ENCODE measurements around the gene COX14. TPM values are rescaled to one million over a fixed set of nuclear protein-coding genes. Genes with fewer than 3 reads are reported as not detected.

COX14 gene
- total RNA-seq, 1 experiment from 2014 or later: 31.9 TPM

DNA sequence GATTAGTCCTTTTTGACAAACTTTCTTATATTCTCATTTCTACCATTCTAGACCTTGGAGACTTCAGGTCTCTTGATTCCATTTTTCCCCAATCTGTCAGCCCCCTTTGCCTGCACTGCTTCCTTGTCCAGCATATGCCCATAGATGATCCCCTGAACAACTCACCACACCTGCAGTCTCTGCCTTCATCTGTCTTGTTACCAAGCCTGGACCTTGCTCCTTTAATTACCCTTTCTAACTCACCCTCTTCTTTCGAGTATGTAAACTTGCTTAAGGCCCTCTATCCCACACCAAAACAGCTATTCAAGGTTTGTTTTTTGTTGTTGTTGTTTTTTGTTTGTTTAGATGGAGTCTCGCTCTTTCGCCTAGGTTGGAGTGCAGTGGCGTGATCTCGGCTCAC is 9.6 kb downstream of the COX14 start:
- Histone ChIP-seq H2AFZ (ENCODE audit: low read length) (no peak overlapping the region), H3K4me1 (ENCODE audit: insufficient read depth, low read length) (no peaks in the 10 kb centered on the region), H4K8ac (replicated peaks; ENCODE audit: insufficient read length, low read depth, low read length) (no peak overlapping the region), H3K14ac (ENCODE audit: insufficient read depth, low read length) (no peak overlapping the region), H2BK120ac (ENCODE audit: low read depth, low read length, poor library complexity, severe bottlenecking) (no peak overlapping the region), H3K18ac (ENCODE audit: insufficient read length, low read depth, low read length) (no peak overlapping the region), H3K27me3 (ENCODE audit: insufficient read depth, low read length) (no peaks in the 10 kb centered on the region), H3K4me2 (ENCODE audit: insufficient read depth, insufficient read length, low read length) (no peak overlapping the region), H2BK12ac (ENCODE audit: insufficient read length, low read depth, low read length) (no peak overlapping the region), H3K9me3 (ENCODE audit: control insufficient read depth, low read depth, low read length) (no peaks in the 10 kb centered on the region), H3T11ph (ENCODE audit: low read length) (no peak overlapping the region), H4K20me1 (ENCODE audit: control insufficient read depth, insufficient read depth, insufficient read length) (no peaks in the 10 kb centered on the region), H3K9ac (ENCODE audit: extremely low read depth, insufficient read length, low read length) (no peak overlapping the region), H3K79me2 (ENCODE audit: insufficient read depth, low read length) (no peaks in the 10 kb centered on the region), H3K23me2 (ENCODE audit: insufficient read length, low read depth, low read length, poor library complexity, severe bottlenecking) (no peaks in the 10 kb centered on the region), H3K56ac (ENCODE audit: insufficient read length, low read depth, low read length) (no peak overlapping the region), H2AK5ac (ENCODE audit: insufficient read length, low read length) (no peak overlapping the region), H2BK5ac (ENCODE audit: insufficient read length, low read length) (no peak overlapping the region), H2BK20ac (ENCODE audit: low read depth, low read length, poor library complexity, severe bottlenecking) (no peak overlapping the region), H3K4ac (ENCODE audit: low read depth, low read length) (no peak overlapping the region), H3K27ac (ENCODE audit: insufficient read length, low read depth, low read length) (no peak overlapping the region), H4K91ac (ENCODE audit: insufficient read length, low read depth, low read length) (no peak overlapping the region), H2BK15ac (ENCODE audit: low read depth, low read length) (no peak overlapping the region), H3K23ac (ENCODE audit: insufficient read length, low read depth, low read length) (no peak overlapping the region), H4K5ac (ENCODE audit: insufficient read length, low read depth, low read length) (no peak overlapping the region), H3K79me1 (ENCODE audit: insufficient read depth, low read depth, low read length, poor library complexity, severe bottlenecking) (no peaks in the 10 kb centered on the region)
- Mint-ChIP-seq H3K4me1 (no peaks in the 10 kb centered on the region), H3K9me3 (no peaks in the 10 kb centered on the region), H3K27ac (no peak overlapping the region), H3K36me3 (ENCODE audit: insufficient read depth in 1 of 3, low read depth in 3 of 3) (peaks cover 0 to 24% (median 3%) of the 10 kb centered on the region in 3 experiments; a peak in 3 of 7 replicates), H3K4me3 (no peak overlapping the region), H3K27me3 (ENCODE audit: low read depth) (no peaks in the 10 kb centered on the region)
- WGBS (ENCODE audit: extremely low coverage, insufficient read length, low lambda C conversion rate): no CpG with 5 or more reads among the region's 5 CpGs
- TF ChIP-seq, protein P1, sequence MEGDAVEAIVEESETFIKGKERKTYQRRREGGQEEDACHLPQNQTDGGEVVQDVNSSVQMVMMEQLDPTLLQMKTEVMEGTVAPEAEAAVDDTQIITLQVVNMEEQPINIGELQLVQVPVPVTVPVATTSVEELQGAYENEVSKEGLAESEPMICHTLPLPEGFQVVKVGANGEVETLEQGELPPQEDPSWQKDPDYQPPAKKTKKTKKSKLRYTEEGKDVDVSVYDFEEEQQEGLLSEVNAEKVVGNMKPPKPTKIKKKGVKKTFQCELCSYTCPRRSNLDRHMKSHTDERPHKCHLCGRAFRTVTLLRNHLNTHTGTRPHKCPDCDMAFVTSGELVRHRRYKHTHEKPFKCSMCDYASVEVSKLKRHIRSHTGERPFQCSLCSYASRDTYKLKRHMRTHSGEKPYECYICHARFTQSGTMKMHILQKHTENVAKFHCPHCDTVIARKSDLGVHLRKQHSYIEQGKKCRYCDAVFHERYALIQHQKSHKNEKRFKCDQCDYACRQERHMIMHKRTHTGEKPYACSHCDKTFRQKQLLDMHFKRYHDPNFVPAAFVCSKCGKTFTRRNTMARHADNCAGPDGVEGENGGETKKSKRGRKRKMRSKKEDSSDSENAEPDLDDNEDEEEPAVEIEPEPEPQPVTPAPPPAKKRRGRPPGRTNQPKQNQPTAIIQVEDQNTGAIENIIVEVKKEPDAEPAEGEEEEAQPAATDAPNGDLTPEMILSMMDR (conservative IDR thresholded peaks at IDR 0.05): no peak
- no peak for DNase-seq

All from H9 (cell line).